Stimulated activated CD8-positive, alpha-beta memory T cell treated with anti-CD3 and anti-CD28 coated beads, Interleukin-4, amount 100 ng/mL, for 48 hours (primary cell): ENCODE measurements around the gene NUFIP1.
"Not testable (repeated sequence)": the region's sequence is repeated elsewhere in the genome, so short reads cannot be mapped to it uniquely, and the experiment has no call there.

Experiments
- DNase-seq: peaks from one replicate; pipeline ENCODE4 v3.0.0-alpha.2; 2020

The NUFIP1 gene

DNA sequence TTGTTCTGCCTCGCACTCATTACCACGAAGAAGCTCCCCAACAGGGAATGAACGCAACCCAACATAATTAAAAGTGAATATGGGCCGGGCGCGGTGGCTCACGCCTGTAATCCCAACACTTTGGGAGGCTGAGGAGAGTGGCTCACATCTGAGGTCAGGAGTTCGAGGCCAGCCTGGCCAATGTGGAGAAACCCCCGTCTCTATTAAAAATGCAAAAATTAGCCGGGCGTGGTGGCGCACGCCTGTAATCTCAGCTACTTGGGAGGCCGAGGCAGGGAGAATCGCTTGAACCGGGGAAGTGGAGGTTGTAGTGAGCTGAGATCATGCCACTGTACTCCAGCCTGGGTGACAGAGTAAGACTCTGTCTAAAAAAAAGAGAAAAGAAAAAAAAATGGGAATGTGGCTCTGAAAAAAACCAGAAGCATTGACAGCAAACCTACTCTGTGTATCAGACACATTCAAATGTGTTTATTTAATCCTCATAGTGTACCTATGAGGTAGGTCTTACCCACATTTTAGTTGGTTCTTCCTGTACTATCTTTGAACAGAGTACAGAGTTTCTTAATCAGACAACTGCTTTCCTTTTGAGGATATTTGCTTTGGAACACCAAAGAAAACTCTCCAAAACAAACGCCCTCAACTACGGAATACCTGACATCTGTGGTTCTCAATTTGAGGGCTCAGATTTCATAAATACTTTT, 70.0 kb downstream of the NUFIP1 start:
- no peak for DNase-seq

DNA sequence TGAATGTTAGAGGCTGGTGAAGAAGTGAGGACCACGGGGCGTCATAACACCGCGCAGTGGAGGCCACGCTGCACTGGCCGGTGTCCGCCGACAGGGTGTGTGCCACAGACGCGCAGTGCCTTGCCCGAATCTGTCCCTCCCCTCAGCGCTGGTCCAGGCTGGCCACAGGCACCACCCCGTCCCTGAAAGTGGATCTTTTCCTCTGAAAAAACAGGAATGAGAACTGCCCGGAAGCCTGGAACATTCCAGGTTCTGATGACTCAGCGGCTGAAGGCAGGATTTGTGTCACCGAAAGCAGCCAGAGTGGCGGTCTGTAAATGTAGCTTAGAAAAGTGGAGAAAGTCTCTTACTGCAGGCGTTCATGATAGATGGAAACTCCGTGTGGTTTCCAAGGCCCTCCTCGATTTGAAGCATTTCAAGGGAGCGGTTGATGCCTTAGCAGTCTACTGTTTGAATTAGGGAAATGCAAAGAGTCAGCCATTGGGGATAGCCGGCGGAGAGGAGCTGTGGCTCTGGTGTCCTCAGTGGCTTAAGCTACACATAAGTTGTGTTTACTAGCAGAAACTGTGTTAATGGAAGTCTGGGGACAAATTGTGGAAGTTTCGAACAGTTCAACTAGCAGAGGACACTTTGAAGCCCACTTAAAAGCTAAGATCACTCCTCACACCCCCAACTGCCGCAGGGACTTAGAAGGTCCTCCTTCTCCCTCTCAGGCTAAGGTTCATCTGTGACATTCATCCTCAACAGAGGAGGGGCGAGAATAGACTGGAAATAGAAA, 70.8 kb downstream of the NUFIP1 start:
- peak; percentile 84 for DNase-seq

DNA sequence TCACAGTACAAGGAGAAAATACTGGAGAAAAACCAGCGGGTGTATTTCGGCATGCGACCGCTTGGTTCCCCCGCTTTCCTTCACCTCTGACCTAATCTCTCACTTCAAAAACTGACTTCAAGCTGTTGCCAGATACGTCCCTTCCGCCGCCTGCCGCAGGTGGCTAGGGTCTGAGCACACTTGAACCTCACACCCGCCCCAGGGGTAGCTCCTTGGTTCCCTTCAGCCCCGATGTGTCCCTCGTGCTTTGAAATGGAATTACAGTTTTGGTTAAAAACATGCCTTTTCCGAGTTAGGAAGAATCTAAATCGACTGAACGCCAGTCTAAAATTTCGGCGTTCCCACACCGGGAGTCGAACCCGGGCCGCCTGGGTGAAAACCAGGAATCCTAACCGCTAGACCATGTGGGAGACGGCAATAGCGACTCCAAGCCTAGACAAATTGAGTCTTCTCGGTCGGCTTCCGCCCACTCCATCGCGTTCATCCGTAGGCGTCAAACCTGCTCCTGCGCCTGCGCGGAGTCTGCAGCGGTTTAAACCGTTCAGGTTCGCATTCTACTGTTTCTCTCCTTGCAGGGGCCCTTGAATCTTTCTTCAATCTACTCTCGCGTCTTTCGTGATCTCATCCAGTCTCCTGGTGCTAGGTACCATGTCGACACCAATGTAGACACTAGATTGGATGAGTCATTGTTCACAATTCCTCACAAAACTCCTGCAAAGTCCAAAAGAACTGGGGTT, 71.5 kb downstream of the NUFIP1 start:
- DNase-seq = peak; percentile 99

DNA sequence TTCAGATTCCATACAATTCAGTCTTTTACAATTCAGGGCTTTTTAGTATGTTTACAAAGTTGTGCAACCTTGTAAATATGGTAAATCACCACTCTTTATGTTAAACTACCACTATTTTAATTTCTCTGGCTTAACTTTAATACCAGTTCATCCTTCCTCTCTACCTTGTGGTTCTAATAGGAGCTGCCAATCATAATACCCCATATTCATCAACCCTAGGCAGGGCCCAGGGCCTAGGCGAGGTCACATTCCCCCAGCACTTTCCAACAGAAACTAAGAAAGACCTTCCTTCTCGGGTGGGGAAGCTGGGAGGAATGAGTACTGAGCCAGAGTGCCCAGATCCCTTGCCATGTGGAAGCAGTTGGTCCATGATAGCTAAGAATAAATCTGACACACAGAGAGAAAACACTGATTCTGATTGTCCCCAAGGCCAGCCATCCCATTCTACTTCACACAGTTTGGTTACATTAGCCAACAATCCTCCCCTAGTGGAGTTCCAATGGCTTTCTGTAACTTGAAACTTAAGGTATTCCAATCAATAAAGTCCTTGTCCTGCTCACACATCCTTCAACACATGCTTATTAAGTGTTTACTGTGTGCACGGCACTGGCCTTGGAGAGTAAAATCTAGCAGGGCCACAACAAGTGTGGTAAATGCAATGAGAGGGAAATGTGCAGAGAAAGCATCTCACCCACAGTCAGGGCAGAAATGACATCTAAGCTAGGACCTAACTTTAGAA, 76.8 kb downstream of the NUFIP1 start:
- DNase-seq = no peak

DNA sequence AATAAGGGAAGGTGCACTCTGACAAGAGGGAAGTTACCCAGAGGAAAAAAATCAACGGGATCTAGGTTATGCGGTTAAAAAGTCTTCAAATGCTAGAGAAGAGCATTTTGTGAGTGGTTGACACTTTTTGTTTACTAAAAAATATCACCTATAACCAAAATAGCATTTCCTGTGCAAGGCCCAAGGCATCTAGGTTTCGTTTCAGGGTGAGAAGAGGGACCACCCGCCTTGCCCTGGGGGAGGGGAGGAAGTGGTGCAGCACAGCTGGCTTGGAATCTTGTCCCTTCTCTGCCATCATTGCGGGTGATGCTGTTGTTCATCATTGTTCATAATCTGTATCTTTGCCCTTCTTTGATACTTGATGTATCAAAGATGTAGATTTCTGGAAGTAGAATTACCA, 80.6 kb downstream of the NUFIP1 start:
- DNase-seq = no peak

DNA sequence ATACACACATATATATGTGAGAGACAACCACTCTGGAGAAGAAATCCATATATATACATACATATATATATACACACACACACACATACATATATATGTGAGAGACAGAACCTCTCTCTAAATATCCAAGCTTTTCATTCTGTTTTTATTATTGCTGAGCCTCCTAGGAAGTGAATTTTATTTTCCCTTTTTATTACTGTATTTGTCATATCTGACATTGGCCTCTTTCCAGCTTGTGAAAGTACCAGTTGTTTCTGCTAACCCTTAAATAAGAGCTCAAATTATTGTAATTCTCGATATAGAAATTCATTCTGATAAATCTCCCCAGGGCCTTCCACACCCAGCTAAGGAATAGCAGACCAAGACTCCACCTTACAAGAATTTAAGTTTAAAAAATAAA, 81.0 kb downstream of the NUFIP1 start:
- no peak for DNase-seq

DNA sequence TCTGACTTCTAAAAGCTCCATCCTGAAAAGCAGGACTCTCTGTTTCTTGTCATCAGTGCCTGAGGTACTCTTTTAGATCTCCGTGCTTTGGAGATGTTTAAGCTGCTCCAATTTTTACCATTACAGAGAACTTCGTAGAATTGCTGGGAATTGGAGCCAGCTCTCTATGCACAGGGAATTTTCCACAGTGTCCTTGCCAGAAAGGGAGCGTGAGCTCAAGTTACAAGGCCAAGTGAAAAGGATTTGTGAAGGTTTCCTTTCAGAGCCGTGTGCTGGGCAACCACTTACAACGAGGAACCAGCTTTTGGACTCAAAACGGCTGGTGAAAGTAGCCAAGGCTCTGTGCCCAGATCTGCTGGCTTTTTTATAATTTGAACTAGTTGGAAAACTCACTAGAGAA, 82.6 kb downstream of the NUFIP1 start:
- no peak for DNase-seq

DNA sequence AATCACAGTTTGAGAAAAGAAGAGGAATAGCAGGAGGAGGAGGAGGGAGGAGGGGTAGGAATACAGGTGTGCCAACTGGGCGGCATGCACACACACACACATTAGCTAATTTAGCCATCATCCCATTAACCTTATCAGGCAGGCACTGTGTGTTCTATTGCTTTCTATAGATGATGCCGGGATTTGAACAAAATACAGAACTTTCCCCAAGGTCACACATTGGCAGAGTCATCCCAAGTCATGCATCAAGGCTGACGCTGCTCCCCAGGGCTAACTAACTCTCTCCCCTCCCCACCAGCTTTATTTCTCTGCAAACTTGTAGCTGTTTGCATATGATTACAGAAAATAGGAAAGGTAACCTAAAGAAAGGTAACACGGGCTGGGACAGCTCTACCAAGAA, 83.0 kb downstream of the NUFIP1 start:
- no peak for DNase-seq

DNA sequence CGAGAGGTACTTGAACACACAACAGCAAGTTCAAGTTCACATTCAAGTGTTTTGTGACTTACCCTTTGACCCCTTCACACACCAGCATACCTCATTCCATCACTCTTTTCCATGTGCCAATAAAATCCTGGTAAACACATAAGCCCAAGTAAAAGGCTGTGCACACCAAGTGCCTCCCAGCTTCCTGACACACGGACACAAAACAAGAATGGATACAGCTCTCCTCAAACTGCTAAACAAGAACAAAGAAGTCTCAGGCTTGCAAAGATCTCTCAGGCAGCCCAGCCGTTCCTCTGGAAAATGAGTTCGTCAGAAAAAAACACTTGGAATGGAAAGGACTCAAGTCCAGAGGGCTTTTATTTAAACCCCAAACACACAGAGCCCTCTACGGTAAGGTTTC, 83.7 kb downstream of the NUFIP1 start:
- no peak for DNase-seq

DNA sequence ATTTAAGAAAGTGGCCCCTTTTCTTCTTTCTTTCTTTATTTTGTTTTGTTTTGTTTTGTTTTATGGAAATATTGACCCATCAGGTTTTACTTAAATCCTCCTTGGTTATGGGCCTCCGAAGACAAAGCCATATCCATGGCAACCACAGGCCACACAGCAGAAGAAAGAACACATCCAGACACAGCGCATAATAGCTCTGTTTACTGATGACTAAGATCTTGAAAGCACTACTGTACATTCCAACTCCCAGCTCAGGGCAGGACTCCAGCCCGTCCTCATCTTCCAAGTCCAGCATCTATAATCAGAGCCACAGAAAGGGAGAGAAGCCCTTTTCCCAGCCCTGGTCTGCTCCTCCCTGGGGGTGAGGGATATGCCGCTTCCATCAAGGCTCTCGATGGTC, 84.3 kb downstream of the NUFIP1 start:
- DNase-seq = no peak

DNA sequence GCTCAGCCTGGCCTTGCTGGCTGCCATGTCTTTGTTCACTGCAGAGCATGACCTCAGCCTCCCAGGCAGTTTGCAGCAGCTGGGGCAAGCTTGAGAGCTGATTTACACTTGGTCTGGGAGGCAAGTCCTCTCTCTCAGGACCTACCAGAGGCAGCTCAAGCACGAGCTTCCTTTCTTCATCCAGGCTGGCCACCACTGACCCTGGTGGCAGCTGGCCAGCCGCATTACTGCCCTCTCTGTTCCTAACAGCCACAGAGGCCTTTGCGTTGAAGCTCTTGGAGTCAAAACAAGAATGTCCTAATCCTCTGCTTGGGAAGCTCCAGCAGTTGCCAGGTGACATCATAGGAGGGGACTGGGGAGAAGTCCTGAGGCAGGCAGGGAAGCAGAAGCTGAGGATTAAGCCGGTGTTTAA, 85.7 kb downstream of the NUFIP1 start:
- no peak for DNase-seq

DNA sequence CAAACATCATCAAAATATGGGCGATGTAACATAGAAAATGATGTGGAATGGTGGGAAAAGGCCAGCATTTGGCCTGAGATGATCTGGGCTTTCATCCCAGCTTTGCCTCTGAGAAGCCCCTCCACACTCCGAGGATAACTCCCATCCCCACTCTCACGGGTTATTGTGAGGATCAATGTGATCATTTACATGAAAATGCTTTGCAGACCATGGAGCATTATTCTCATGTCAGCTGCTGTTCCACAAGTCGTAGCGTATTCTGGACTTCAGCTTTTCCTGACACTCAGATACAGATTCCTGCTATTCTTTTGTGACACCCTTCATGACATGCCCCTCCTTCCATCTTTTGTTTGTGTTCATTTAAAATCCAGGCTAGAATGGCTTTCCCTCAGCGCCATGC, 86.5 kb downstream of the NUFIP1 start:
- DNase-seq = no peak

DNA sequence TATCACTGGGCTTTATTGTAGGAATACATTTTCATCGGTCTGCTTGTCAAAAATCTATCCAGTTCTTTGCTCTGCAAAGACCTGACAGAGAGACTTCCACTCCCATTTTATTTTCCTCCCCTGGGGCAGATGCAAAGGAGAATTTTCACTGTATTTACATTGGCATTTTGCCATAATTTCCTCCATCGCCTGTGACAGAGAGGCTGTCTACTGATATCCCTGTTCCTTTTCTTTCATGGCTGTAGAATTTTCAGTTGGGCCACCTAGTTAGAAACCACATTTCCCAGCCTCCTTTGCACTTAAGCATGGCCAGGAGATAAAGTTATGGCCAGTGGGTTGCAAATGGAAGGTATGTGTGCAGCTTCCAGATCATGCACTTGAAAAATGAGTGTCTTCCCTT, 89.3 kb downstream of the NUFIP1 start:
- DNase-seq = no peak

DNA sequence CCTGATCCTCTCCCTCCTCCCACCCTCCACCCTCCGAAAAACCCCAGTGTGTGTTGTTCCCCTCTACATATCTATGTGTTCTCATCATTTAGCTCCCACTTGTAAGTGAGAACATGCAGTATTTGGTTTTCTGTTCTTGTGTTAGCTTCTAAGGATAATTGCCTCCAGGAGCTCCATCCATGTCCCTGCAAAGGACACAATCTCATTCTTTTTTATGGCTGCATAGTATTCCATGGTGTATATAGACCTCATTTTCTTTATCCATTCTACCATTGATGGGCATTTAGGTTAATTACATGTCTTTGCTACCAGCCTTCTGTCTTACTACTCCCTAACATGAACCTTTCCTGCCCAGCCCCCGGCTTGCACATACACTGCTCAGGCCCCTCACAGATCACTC, 91.0 kb downstream of the NUFIP1 start:
- not testable (repeated sequence) for DNase-seq

DNA sequence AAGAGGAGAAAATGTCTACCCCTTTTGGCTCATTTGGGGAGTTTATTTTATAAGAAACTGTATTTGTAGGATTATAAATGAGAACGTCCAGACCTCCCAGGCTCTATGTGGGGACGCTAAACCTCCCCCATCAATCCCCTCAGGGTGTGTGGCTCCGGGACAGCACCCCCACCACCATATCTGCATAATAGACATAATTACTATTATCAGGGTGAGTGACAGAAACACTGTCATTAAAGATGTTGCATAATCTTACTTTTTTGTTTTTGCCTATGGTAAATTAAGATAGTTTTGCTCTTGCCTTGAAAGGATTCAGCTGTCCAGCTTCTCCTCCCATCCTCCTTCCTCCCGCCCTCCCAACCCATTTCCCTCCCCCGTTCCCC, 93.3 kb downstream of the NUFIP1 start:
- no peak for DNase-seq

DNA sequence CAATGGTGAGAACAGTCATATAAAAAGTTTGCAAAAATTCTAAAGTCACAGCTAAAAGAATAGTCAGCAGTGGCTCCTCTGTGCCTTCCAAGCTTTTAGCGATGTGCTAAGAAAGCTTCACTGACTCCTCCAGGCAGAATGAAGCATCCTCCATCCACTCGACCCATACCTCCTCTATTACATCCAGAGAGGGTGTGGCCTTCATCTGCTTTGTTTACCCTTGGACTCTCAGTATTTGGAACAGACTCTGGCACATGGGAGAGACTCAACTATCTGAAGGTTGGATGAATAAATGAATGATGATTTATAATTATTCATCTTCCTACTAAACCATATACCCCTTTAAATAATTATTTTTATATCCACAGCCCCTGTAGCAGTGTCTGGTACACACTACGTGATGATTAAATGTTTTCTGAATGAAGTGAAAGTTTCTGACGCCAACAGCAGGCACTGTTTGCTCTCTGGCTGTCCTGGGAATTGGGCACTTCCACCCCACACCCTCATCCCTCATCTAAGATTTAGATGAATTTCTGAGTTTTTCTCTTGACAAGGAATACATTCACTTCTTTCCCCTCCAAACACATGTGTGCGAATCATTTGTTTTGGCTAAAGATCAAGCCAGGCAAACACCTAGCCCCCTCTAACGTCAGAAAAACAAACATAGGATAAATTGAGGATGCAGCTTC, 93.9 kb downstream of the NUFIP1 start:
- no peak for DNase-seq

DNA sequence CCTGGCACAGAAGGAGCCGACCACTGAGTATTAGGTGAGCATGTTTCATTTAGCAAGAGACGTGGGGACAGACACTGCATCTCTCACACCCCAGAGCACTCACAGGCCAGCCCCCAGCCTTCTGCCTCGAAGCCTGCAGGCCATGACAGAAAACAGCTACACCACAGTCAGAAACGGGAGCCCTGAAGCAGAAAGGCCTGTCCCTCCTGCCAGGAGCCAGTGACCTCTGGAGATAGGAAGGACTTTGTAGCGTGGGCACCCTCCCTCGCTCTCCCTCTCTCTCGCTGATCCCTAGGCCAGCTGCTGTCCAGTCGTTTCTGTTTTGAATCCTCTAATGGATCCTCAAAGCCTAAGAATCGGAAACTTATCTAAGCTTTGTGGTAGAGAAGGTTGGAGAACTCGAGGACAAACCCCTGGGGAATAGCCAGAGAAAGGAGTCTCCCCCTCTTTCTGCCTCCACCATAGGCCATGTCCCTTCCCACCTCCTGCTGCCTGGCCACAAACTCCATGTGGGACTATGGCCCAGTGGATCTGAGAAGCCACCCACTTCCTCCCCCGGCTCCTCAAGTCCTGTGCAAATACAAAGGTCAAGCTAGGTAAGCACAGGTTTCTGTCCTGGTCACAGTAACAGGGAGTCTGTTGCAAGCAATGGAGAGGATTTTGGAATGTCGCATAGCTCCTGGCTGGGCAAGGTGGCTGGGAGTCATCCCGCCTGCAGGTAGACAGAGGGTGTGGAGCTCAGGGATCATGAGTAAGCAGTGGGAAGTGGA, 95.1 kb downstream of the NUFIP1 start:
- no peak for DNase-seq
